Parathyroid adenoma (tissue), 2 donors: ENCODE measurements around the gene CEP68.
"Not testable (repeated sequence)": the region's sequence is repeated elsewhere in the genome, so short reads cannot be mapped to it uniquely, and the experiment has no call there.

ENCODE experiments used
- H2AFZ ChIP-seq: fragments of 300-600 bp; sonication (generic); one replicate; pipeline ENCODE4 v1.7.0; 2017; ENCODE audit warnings: antibody characterized with exemption, mild to moderate bottlenecking
- H3K27ac ChIP-seq: fragments of 300-600 bp; sonication (generic); one replicate; pipeline ENCODE4 v1.7.0; 2017
- H3K27me3 ChIP-seq: fragments of 300-600 bp; sonication (generic); one replicate; pipeline ENCODE4 v1.7.0; 2017; ENCODE audit warnings: low read length; ENCODE audit not compliant: control insufficient read depth, insufficient read depth
- H3K36me3 ChIP-seq: fragments of 300-600 bp; sonication (generic); one replicate; pipeline ENCODE4 v1.7.0; 2017; ENCODE audit warnings: low read length; ENCODE audit not compliant: control insufficient read depth, insufficient read depth
- H3K4me1 ChIP-seq: fragments of 300-600 bp; sonication (generic); one replicate; pipeline ENCODE4 v1.7.0; 2017; ENCODE audit warnings: control low read depth
- H3K4me2 ChIP-seq: fragments of 300-600 bp; sonication (generic); one replicate; pipeline ENCODE4 v1.7.0; 2017; ENCODE audit warnings: low read length
- H3K4me3 ChIP-seq: fragments of 300-600 bp; sonication (generic); one replicate; pipeline ENCODE4 v1.7.0; 2017; ENCODE audit warnings: low read depth, low read length
- H3K79me2 ChIP-seq: fragments of 300-600 bp; sonication (generic); one replicate; pipeline ENCODE4 v1.7.0; 2017; ENCODE audit warnings: control low read depth
- H3K9ac ChIP-seq: fragments of 300-600 bp; sonication (generic); one replicate; pipeline ENCODE4 v1.7.0; 2017; ENCODE audit warnings: mild to moderate bottlenecking
- H3K9me3 ChIP-seq: fragments of 300-600 bp; sonication (generic); one replicate; pipeline ENCODE4 v1.7.0; 2017; ENCODE audit warnings: low read length; ENCODE audit not compliant: control insufficient read depth
- CTCF ChIP-seq: fragments of 300-600 bp; sonication (generic); IDR thresholded peaks from one replicate; pipeline ENCODE4 v1.7.0; 2017; ENCODE audit warnings: antibody characterized with exemption, mild to moderate bottlenecking
- donor health status: primary hyperparathyroidism.

CEP68 gene

GRCh38 chr2:65017335-65017734 is 38.9 kb upstream of the CEP68 start:
- Histone ChIP-seq H3K4me3 (no peak overlapping the region), H3K9me3 (no peaks in the 10 kb centered on the region), H3K79me2 (no peaks in the 10 kb centered on the region), H2AFZ (no peak overlapping the region), H3K4me1 (no peaks in the 10 kb centered on the region), H3K9ac (no peak overlapping the region), H3K27me3 (no peaks in the 10 kb centered on the region), H3K27ac (no peak overlapping the region), H3K4me2 (no peak overlapping the region), H3K36me3 (no peaks in the 10 kb centered on the region)
- TF ChIP-seq CTCF: peak; percentile 18

GRCh38 chr2:65018141-65018582 is 38.1 kb upstream of the CEP68 start:
- no peak overlapping the region for H3K9ac ChIP-seq
- H3K4me3 ChIP-seq: no peak overlapping the region

GRCh38 chr2:65019010-65019409 is 37.2 kb upstream of the CEP68 start:
- H3K27me3 ChIP-seq: no peaks in the 10 kb centered on the region
- H3K9ac ChIP-seq: no peak overlapping the region
- no peaks in the 10 kb centered on the region for H3K36me3 ChIP-seq
- H3K4me2 ChIP-seq: no peak overlapping the region
- H2AFZ ChIP-seq: no peak overlapping the region
- no peaks in the 10 kb centered on the region for H3K79me2 ChIP-seq
- no peaks in the 10 kb centered on the region for H3K9me3 ChIP-seq
- no peak for TF ChIP-seq CTCF
- H3K27ac ChIP-seq: no peak overlapping the region
- H3K4me1 ChIP-seq: no peaks in the 10 kb centered on the region
- H3K4me3 ChIP-seq: no peak overlapping the region

More at GRCh38 chr2:65018141-65018582, 38.1 kb upstream of the CEP68 start:
- no peak for TF ChIP-seq CTCF
- Histone ChIP-seq H2AFZ (no peak overlapping the region), H3K9me3 (no peaks in the 10 kb centered on the region), H3K4me2 (no peak overlapping the region), H3K36me3 (no peaks in the 10 kb centered on the region), H3K27ac (no peak overlapping the region), H3K27me3 (no peaks in the 10 kb centered on the region), H3K79me2 (no peaks in the 10 kb centered on the region), H3K4me1 (no peaks in the 10 kb centered on the region)

GRCh38 chr2:65019675-65020195 is 36.5 kb upstream of the CEP68 start:
- H3K4me1 ChIP-seq: no peaks in the 10 kb centered on the region
- H3K79me2 ChIP-seq: no peaks in the 10 kb centered on the region

GRCh38 chr2:65020251-65020650 is 36.0 kb upstream of the CEP68 start:
- not testable (repeated sequence) for H3K36me3 ChIP-seq, H3K4me3 ChIP-seq, H3K9ac ChIP-seq, H3K4me2 ChIP-seq, H2AFZ ChIP-seq, H3K9me3 ChIP-seq, H3K79me2 ChIP-seq, H3K27me3 ChIP-seq, H3K27ac ChIP-seq, H3K4me1 ChIP-seq

More at GRCh38 chr2:65019675-65020195, 36.5 kb upstream of the CEP68 start:
- Histone ChIP-seq H3K4me3 (no peak overlapping the region), H3K36me3 (no peaks in the 10 kb centered on the region), H3K27me3 (no peaks in the 10 kb centered on the region), H3K9me3 (no peaks in the 10 kb centered on the region), H3K9ac (no peak overlapping the region), H3K27ac (no peak overlapping the region), H3K4me2 (no peak overlapping the region), H2AFZ (no peak overlapping the region)
- TF ChIP-seq CTCF: no peak
